Activated naive CD8-positive, alpha-beta T cell treated with anti-CD3 and anti-CD28 coated beads, Interleukin-2, amount 50 U/mL, for 16 hours (primary cell): ENCODE measurements around the gene MACROH2A2.

Source experiments
- DNase-seq: peaks from one replicate; pipeline ENCODE4 v3.0.0-alpha.2; 2020; ENCODE audit warnings: low read depth, low spot score

Gene MACROH2A2

DNA sequence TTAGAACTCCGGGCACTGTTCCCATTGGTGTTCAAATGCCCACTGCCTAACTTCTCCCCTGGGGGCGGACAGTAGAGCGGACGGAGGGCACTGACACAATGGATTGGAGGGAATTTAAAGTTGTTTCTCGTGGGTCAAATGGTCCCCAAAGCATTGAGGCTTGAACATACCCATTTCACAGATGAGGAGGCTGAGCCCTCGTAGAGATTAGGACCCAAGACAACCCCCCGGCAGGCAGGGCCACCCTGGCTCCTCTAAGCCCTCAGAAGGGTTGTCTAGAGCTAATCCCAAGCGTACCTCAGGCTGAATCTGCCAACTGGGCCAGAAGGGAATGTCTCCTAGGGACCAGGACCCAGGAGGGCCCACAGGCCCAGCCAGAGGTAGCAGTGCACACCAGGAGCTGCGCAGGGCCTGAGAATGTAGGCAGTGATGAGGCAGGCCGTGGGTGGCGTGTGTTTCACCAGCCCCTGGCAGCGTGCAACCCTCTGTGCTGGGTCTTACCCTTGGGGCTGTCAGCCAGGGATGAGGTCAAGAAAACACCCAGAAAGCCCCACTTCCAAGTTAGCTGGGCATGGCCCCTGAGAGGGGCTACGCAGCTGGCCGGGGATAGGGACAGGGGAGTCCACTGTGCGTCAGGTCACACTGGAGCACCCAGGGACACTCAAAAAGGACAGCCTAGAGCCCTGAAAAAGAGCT is 74.2 kb downstream of the MACROH2A2 start:
- DNase-seq = no peak

DNA sequence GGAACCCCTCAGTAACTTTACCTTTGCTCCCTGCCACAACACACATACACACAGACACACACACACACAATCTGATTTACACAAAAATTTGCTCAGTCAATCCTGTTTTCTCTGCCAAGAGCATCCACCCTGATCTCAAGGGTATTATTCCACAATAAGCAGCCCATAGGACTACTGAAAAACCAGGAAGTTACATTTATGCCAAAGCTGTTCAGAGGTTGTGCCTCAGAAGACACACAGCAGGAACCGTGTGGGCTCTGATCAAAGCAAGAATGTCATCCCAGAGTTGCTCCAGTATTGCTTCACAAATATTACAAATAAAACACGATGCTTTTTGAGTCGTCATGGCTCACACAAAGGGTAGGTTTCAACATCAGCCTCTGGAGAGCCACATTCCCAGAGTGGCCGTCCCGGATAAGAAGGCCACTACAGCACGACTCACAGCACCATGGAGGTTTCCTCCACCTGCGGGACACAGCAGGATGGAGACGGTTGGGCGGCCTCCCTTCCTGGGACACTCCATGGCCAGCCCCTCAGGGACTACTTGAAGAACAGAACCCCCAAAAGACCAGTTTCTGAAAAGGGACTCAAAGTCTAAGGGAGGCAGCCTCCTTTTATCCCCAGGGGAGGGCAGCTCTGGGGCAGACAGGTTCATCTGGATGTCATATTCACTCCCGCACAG is 78.4 kb downstream of the MACROH2A2 start:
- no peak for DNase-seq

DNA sequence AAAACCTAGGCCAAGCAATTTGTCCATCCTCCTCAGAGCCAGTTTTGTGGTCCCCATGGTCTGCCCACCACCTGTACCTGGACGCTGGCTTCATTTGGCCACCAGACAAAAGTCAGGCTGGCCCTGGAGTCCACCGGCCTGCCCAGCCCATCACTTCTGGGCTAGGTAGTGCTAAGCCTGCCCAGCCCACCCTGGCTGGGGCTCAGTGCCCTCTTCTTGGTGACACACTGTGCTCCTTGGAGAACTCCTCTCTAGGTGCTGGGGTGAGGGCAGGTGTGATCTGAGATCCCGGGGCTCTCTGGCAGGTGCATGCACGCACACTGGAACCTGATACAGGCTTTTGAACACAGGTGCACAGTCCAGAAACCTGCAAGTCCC is 78.9 kb downstream of the MACROH2A2 start:
- DNase-seq = no peak

DNA sequence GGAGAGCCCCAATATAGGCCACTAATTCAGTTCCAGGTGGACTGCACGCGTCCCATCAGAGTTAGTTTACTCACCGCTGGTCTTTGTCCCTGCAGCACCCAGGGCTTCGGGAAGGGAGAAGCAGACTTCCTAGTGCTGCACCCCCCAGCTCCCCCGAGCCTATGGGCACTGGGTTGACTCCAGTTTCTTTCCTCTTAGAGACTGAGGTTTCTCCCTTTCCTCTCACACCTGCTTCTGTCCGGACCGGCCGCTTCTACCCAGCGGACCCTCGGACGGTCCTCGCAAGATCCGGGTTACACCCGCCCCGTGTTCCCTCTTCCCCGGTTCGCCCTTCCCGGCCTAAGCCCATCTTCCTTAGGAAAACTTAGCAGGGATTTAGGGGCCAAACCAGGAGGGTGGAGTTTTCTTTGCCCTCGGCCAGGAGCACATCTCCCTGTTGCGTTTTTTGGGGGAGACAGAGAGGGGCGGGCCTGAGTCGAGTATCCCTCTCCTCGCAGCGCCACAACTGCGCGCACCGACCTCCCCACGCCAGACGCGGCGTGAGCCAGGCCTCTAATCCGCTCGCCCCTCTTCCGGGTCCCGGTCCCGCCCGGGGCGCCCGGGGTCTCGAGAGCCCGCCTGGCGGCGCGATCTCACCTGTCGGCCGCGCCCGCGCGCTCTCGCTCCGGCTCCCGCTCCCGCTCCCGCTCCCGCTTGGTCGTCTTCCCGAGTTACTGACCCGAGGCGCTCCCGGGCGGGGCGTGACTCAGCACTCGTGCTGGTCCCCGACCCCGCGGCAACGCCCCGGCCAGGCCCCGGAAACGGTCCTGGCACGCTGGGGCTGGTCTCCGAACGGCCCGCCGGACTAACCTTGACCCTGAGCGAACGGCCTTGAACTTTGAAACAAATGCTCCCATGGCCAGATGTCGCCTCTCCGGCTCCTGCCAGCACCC is 79.7 kb downstream of the MACROH2A2 start, which contains the start of gene AIFM2:
AIFM2 (minus strand) TSS at position 728 of the 932 bp plus-strand sequence. CDS start 8,741 bp downstream, outside the sequence.
- DNase-seq = peak; percentile 14

DNA sequence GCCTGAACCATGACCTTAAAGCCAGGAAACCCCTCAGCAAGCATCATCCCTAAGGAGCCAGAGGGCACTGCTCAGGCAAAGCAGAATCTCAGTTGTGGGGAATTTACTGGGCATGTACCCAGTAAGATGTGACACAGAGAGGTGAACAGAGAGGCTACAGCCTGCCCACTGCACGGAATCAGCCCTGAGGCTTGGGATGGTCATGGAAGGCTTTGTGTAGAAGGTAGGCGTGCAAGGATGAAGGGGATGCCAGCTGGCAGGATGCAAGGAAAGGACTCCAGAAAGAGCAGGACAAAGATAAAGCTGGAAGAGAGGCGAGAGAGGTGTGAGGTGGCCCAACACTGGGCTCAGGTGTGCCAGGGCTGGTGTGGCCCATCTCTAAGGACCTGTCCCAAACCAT is 82.4 kb downstream of the MACROH2A2 start:
- no peak for DNase-seq

DNA sequence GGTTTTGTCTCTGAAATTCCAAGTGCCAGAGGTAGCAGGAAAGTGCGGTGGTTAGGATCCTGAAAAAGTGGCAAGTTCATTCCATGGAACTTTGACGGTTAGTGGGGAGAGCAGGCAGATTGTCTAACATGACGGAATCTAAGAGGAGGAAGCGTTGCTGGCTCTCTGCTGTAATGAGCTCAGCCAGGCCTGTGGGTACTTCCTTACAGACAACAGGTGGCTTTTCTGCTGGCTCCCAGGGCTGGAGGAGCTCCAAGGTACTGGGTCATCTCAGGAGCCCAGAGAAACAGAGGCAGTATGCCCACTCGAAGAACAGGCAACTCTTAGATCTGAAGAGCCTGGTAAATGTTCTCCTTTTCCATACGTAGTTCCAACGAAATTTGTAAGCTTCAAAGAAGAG is 83.0 kb downstream of the MACROH2A2 start:
- no peak for DNase-seq

DNA sequence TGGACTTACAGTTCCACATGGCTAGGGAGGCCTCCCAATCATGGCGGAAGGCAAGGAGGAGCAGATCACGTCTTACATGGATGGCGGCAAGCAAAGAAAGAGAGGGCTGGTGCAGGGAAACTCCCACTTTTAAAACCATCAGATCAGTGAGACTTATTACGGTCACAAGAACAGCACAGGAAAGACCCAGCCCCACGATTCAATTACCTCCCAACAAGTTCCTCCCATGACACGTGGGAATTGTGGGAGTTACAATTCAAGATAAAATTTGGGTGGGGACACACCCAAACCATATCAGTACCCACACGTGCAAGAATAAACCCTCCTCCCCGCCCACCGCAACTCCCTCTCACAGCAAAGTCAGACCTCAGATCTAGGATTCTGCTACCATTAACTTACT is 84.5 kb downstream of the MACROH2A2 start:
- no peak for DNase-seq

DNA sequence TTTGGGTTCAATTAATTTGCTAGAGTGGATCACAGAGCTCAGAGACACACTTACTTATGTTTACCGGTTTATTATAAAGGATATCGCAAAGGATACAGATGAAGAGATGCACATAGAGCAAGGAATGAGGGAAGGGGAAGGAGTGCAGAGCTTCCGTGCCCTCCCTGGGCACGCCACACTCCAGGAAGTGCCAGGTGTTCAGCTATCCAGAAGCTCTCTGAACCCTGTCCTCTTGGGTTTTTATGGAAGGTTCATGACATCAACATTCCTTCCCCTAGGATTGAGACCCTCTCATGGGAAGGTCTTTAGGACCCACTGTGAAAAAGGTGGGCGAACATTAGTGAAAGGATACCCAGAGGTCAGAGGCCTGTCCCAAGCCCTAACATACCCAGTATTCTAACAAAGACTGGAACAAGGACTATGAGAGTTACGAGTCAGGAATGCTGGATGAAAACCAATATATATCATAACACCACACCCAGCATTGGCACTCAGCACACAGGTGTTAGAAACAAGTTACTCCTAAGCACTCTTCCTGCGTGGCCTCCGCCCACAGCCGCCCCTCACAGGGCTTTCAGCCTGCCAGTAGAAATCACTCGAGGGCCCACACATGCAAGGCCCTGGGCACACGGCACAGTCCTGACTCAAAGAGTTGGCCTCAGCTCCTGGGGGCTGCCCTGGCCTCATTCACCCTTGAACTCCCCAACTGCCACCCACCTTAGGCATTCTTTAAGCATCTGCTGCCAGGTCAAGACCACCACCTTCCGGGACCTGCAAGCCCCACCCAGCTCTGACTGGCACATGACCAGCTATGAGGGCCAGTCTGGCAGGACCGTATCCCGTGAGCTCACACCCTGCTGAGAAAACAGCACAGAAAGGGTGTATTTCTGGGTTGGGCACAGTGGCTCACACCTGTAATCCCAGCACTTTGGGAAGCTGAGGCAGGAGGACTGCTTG is 85.6 kb downstream of the MACROH2A2 start:
- no peak for DNase-seq

DNA sequence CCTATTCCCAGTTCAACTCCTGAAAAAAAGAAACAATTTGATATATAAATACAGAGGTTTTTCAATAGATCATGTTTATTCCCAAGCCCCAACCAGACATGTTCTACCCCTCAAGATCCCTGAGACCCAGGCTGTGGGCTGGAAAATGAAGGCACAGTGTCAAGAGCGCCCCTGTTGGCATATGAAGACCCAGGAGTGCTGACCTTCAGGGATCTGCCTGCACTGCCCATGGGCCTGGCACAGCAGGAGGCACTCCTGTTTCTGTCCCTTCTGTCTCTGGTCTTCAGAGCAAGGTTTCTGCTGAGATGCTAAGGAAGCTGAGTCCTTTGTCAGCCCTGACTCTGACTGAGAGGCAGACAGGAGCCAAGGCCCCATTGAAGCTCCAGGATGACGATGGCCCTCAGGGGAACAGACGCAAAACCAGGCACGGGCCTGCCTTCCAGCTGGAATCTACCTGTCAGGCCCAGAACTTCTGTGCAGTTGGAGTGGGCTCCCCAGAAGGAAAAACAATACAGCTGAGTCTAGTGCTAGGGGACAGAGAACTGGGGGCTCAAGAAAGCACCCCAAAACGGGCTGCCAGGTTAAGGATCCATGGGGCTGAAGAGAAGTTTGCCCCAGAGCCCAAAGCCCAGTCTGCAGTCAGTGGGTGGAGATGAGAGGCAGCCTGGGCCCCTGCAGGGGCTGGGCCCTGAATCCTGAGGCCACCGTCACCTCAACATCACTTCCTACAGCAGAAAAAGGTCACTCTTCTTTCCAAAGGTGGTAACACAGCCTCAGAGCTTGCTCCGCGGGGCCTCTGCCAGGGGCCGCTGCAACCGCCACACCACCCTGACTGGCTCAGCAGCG is 86.7 kb downstream of the MACROH2A2 start:
- DNase-seq = no peak

DNA sequence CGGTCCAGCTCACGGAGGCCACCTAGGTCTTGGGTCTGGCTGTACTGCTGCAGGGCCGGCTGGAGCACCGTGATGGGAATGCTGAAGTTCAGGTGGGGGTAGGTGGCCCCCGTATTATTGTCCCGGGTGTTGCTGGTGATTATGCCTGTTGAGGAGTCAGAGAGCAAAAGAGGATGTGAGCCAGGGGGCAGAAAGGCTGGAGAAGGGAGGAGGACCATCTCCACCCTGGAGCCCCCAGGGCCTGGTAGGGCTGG is 87.3 kb downstream of the MACROH2A2 start:
- DNase-seq = no peak

DNA sequence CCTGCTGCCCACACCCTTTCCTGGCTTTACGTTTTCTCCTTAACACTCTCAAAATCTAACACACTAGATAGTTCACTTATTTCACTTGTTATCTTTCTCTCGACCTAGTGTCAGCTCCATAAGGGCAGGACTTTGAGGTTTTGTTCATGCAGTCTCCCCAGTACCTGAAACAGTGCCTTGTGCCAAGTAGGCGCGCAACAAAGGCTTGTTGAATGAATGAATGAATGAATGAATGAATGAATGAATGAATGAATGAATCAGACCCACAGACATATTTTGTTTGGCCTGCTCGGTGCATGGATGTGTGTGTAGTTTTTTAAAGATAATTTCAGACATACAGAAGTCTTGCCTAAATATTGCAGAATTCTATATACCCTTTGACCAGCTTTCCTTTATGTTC is 87.7 kb downstream of the MACROH2A2 start:
- DNase-seq = no peak

DNA sequence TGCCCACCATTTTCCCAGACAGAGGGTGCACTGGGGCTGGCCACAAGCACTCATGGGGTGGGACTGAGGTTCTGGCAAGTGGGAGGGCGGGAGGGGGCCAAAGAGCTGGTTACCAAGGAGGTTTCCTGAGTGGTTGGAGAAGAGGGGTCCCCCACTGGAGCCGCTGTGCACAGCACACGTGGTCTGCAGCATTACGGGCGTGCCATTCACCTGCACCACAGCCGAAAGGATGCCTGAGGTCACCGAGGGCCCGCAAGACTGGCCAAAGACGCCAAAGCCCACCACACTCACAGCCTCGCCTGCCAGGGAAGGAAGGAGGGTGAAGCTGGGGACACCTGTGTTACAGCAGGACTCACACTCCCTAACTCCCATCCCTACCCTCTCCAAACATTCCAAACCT is 89.9 kb downstream of the MACROH2A2 start:
- DNase-seq = no peak

DNA sequence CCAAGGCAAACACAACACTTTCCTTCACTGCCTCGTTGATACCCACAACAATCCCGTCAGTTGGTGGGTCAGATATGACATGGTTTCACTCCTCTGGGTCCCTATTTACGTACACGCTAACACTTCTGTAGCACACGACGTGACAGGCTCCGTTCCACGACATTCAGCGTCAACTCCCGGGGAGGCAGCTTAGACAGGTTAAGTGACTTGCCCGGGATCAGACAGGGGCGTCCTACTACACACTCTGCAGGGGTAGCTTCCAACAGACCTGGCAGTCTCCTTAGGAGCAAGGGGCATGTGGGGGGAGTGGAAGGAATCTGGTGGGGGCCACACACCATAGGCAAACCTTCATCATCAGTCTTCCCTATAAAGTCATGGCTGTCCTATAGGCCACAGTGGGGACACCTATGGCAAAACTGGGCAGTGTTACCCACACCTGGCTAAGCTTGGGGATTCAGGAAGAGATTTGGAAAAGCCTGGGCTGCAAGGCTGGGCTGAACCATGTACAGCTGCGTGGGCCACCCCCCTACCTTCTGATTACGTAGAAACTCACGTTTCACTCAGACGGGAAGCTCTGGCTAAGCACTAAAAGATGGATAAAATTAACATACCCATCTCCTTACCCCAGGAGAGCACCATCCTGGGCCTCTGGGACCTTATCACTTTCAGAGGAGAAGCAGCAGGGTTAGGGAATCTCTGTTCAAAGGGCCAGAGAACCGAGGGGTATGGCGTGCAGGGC is 91.9 kb downstream of the MACROH2A2 start:
- no peak for DNase-seq

DNA sequence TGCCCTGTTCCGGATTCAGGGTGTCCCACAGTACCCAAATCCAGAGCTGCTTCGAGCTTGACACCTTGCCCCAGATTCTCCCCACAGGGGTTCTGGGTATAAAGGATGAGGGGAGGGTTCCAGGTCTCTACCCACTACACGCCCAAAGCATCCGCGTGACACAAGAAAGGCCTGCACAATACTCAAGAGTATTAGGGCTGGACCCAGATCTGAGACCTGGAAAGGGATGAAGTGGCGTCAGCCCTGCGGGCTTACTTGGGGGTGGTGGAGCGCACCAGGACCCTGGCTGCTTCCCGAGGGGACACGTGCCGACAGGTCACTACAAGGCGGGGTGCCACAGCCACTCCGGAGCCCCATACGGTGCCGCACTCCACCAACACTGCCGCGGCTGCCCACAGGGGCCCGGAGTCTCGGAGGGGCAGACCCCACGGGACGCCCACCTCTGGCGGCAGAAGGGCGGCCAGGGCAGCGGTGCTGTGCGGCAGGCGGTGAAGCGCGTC is 92.6 kb downstream of the MACROH2A2 start:
- DNase-seq = no peak

DNA sequence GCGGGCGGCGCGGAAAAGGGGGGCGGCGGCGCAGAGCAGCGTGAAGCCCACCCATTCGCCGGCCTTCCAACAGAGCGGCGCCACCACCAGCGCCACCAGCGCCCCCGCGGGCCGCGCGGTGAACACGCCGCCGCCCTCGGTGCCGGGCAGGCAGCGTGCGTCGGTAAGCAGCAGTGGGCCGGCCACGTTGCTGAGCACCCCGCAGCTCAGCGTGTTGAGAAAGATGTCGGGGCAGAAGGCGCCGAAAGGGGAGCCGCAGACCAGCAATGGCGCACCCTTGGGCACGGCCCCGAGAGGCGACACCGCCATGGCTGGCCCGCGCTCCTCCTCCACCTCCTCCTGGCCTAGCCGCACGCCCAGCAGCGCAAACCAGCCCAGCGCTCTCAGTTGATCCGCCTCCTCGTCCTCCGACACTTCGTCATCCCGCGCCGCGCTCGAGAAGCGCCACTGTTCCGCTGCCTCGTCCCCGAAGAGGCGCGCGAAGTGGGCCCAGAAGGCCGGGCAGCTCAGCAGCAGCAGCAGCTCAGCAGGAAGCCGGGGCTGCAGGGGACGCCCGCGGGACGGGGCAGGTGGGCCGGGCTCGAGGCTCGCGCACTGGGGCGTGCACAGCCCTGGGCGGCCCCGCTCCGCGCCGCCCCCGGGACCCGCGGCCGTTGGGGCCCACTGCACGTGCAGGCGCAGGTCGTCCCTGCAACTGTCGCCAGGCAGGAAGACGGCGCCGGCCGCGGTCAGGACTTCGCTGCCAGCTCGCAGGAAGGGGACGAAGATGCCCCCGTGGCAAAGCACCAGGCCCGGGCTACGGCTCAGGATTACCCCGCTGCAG is 93.2 kb downstream of the MACROH2A2 start:
- DNase-seq = peak; percentile 54

DNA sequence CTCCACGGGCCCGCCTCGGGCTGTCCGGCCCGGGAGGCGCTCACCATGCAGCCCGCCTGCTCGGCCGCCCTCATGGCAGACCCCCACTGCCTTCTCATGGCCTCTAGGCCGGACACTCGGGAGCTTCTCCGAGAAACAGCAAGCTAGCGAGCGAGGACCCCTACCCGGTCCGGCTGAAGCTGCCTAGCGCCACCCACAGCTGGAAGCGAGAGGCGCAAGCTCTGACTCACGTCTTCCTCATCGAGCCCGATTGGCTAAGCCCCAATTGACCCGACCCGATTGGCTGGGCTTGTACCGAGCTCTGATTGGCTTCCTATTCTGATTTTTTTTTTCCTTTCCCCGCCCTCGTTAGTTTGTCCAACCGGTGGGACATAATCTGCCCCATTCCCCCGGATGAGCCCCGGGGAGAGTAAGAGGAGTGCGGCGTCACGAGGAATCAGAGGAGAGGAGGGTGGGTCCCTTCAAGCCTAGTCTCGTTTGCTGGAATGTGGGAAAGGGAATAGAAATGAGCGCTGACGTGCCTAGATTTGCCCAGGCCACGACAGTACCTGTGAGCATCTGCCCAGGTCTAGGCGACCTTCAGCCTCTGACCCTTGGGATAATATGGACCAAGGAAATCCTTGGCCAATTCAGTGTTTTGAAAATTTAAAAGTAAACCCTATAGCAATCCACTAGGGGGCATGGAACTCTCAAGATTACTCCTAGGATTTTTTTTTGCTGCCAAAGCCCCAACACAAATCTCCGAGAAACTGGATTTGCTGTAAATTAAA is 94.0 kb downstream of the MACROH2A2 start, which contains the start of gene TYSND1:
TYSND1 (minus strand) TSS at position 212 of the 770 bp plus-strand sequence; CDS start at position 98, 114 bp downstream.
- peak; percentile 85 for DNase-seq

DNA sequence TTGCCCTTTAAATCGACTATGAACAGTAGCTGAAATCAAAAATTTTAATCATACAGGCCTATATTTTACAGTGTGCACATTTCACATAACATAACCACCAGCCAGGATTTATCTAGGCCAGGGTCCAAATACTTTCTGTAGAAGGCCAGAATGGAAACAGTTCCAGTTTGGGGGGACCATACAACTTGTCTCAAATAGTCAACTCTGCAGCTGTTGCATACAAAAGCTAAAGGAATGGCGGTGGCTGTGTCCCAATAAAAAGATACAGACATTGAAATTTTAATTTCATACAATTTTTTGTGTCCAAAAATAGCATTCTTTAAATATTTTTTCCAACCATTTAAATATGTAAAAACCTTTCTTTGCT is 94.6 kb downstream of the MACROH2A2 start:
- DNase-seq = no peak

DNA sequence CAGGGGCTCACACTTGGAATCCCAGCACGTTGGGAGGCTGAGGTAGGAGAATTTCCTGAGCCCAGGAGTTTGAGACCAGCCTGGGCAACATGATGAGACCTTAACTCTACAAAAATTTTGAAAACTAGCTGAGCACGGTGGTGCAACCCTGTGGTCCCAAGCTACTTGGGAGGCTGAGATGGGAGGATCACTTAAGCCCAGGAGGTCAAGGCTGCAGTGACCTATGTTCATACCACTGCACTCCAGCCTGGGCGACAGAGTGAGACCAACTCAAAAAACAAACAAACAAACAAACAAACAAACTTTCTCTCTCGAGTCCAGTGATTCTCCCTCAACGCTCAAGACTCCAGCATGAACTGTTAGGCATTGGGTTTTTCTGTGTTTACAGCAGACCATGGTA is 95.9 kb downstream of the MACROH2A2 start:
- no peak for DNase-seq
